ENCODE results near the gene SLC25A36.

SLC25A36 gene, protein sequence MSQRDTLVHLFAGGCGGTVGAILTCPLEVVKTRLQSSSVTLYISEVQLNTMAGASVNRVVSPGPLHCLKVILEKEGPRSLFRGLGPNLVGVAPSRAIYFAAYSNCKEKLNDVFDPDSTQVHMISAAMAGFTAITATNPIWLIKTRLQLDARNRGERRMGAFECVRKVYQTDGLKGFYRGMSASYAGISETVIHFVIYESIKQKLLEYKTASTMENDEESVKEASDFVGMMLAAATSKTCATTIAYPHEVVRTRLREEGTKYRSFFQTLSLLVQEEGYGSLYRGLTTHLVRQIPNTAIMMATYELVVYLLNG

GRCh38 chr3:140941434-140942220, at the start of gene SLC25A36:
TSS of gene SLC25A36 (plus strand) at chr3:140941836. CDS start at chr3:140942055, 219 bp downstream.
- H3K9me3 ChIP-seq (ENCODE audit: control insufficient read depth, low read length), result no peaks in the 10 kb centered on the region
- peak; percentile 99 for DNase-seq (ENCODE audit: low read depth)
- H3K27me3 ChIP-seq (replicated peaks; ENCODE audit: control insufficient read depth, insufficient read depth, low read length), result no peaks in the 10 kb centered on the region
- H3K9ac ChIP-seq (ENCODE audit: low read length), result peak within 1 kb of the TSS; percentile 97
- H3K4me1 ChIP-seq (ENCODE audit: control insufficient read depth, insufficient read depth, low read length), result peaks cover 27% of the 10 kb centered on the region
- peak within 1 kb of the TSS; percentile 98 for H3K4me3 ChIP-seq (ENCODE audit: low read length)
- no peaks in the 10 kb centered on the region for H3K36me3 ChIP-seq (ENCODE audit: control insufficient read depth, insufficient read depth, low read length, severe bottlenecking)

DNA sequence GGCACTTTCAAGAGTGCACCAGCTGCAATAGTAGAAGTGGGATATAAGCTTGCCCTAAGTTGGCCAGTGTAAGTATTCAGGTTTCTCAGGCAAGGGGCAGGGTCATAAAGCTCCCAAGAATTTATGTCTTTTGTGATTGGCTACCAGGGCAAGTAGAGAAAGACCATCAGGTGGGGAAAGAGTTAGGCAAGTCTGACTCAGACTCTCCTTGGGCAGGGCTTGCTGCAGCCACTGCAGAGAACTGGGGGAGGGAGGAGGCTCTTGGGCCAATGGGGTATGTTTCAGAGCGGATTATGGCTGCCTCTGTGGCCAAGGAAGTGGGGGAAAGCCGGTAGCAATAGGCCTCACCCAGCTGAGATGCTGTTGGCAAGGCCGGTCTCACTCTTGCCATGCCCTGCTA, 44.6 kb upstream of the SLC25A36 start:
- H3K9me3 ChIP-seq (ENCODE audit: control insufficient read depth, low read length), result no peaks in the 10 kb centered on the region
- H3K36me3 ChIP-seq (ENCODE audit: control insufficient read depth, insufficient read depth, low read length, severe bottlenecking), result no peaks in the 10 kb centered on the region

DNA sequence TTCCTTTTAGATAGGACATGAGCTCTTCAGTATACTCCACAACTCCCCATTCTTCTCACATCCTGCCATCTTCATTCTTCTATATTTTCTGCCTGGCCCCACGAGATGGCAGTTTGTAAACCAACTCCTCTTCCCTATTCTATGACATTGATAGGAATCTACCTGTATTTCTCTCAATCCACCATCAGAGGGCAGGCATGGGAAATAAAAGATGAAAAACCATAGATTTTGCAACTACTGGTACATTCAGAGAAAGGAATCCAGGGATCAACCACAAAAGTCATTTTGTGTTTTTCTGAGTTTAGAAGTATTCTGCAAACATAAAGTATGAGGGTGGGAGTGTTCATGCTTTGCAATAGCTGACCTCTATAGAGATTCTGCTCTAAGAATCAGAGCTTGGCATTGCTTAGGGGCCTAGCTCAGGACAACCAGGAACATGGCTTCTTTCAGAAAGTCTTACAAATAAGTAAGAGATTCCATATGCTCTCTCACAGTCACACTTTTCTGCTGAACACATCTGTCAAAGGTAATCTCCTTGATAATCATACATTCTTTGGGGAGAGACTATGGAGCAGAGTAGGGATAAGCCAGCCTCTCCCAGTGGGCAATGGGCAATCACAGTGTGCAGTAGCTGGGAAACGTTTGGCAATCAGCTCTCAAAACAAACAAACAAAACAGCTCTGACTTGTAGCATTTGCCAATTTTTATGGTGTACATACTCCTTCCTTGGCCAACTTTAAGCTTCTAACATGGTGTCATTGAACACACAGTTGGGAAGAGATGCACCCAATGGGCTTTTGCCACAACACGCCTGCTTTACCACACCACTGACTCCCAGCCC, 43.1 kb upstream of the SLC25A36 start:
- DNase-seq (ENCODE audit: low read depth), result peak; percentile 95
- H3K27me3 ChIP-seq (replicated peaks; ENCODE audit: control insufficient read depth, insufficient read depth, low read length), result peaks cover 5% of the 10 kb centered on the region
- no peaks in the 10 kb centered on the region for H3K36me3 ChIP-seq (ENCODE audit: control insufficient read depth, insufficient read depth, low read length, severe bottlenecking)
- no peaks in the 10 kb centered on the region for H3K9me3 ChIP-seq (ENCODE audit: control insufficient read depth, low read length)
- peaks cover 14% of the 10 kb centered on the region for H3K4me1 ChIP-seq (ENCODE audit: control insufficient read depth, insufficient read depth, low read length)
- H3K4me3 ChIP-seq (ENCODE audit: low read length), result peak overlapping the region; percentile 42
- H3K9ac ChIP-seq (ENCODE audit: low read length), result peak overlapping the region; percentile 35

More for the DNA sequence above, 44.6 kb upstream of the SLC25A36 start:
- H3K27me3 ChIP-seq (replicated peaks; ENCODE audit: control insufficient read depth, insufficient read depth, low read length), result peaks cover 10% of the 10 kb centered on the region
- no peak overlapping the region for H3K4me3 ChIP-seq (ENCODE audit: low read length)
- H3K9ac ChIP-seq (ENCODE audit: low read length), result no peak overlapping the region
- peaks cover 14% of the 10 kb centered on the region for H3K4me1 ChIP-seq (ENCODE audit: control insufficient read depth, insufficient read depth, low read length)
- no peak for DNase-seq (ENCODE audit: low read depth)

DNA sequence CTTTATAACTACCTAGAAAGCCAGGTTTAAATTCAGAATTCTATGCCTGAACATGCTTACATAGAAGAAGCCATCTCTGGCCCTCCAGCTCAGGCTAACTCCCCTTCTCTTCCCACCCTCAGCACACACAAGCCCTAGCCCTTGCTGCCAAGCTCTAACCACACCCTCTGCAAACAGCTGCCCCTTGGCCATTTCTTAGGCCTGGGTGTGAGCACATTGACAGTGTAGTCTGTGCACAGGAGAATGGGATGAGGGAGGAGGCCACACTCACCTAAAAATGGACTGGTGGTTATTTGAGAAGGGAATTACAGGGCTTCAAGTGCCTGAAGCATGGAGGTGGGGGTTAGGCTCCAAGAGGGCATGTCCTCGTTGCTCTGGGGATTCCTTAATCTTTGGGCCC, 42.3 kb upstream of the SLC25A36 start:
- peaks cover 14% of the 10 kb centered on the region for H3K4me1 ChIP-seq (ENCODE audit: control insufficient read depth, insufficient read depth, low read length)
- no peak for DNase-seq (ENCODE audit: low read depth)
- no peaks in the 10 kb centered on the region for H3K36me3 ChIP-seq (ENCODE audit: control insufficient read depth, insufficient read depth, low read length, severe bottlenecking)
- no peaks in the 10 kb centered on the region for H3K9me3 ChIP-seq (ENCODE audit: control insufficient read depth, low read length)
- H3K9ac ChIP-seq (ENCODE audit: low read length), result no peak overlapping the region
- no peak overlapping the region for H3K4me3 ChIP-seq (ENCODE audit: low read length)
- H3K27me3 ChIP-seq (replicated peaks; ENCODE audit: control insufficient read depth, insufficient read depth, low read length), result no peaks in the 10 kb centered on the region

GRCh38 chr3:140902791-140903190, 38.8 kb upstream of the SLC25A36 start:
- Histone ChIP-seq H3K4me3 (ENCODE audit: low read length) (no peak overlapping the region), H3K36me3 (ENCODE audit: control insufficient read depth, insufficient read depth, low read length, severe bottlenecking) (no peaks in the 10 kb centered on the region), H3K4me1 (ENCODE audit: control insufficient read depth, insufficient read depth, low read length) (peaks cover 14% of the 10 kb centered on the region), H3K9me3 (ENCODE audit: control insufficient read depth, low read length) (no peaks in the 10 kb centered on the region), H3K27me3 (replicated peaks; ENCODE audit: control insufficient read depth, insufficient read depth, low read length) (peaks cover 6% of the 10 kb centered on the region), H3K9ac (ENCODE audit: low read length) (no peak overlapping the region)
- no peak for DNase-seq (ENCODE audit: low read depth)

GRCh38 chr3:140903196-140903595, 38.4 kb upstream of the SLC25A36 start:
- no peak for DNase-seq (ENCODE audit: low read depth)
- Histone ChIP-seq H3K27me3 (replicated peaks; ENCODE audit: control insufficient read depth, insufficient read depth, low read length) (peaks cover 6% of the 10 kb centered on the region), H3K9ac (ENCODE audit: low read length) (no peak overlapping the region), H3K9me3 (ENCODE audit: control insufficient read depth, low read length) (no peaks in the 10 kb centered on the region), H3K4me3 (ENCODE audit: low read length) (no peak overlapping the region), H3K36me3 (ENCODE audit: control insufficient read depth, insufficient read depth, low read length, severe bottlenecking) (no peaks in the 10 kb centered on the region), H3K4me1 (ENCODE audit: control insufficient read depth, insufficient read depth, low read length) (peaks cover 12% of the 10 kb centered on the region)

DNA sequence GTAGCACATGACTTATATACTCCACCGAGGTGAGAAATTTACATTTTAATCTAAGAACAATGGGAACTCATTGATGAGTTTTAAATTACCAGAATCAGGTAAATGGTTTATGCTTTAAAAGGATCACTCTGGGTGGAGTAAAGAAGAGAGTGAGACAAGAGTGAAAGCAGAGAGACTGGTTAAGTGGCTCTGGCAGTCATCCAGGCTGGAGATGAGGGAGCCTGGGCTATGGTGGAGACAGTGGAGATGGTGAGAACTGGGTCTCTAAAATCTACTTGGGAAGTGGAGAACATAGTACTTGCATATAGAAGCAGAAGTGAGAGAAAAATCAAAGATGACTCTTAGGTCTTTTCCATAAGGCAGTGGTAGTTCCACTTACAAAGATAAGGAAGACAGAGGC, 37.1 kb upstream of the SLC25A36 start:
- no peaks in the 10 kb centered on the region for H3K9me3 ChIP-seq (ENCODE audit: control insufficient read depth, low read length)
- no peak overlapping the region for H3K4me3 ChIP-seq (ENCODE audit: low read length)
- no peaks in the 10 kb centered on the region for H3K36me3 ChIP-seq (ENCODE audit: control insufficient read depth, insufficient read depth, low read length, severe bottlenecking)
- DNase-seq (ENCODE audit: low read depth), result no peak
- H3K27me3 ChIP-seq (replicated peaks; ENCODE audit: control insufficient read depth, insufficient read depth, low read length), result peaks cover 6% of the 10 kb centered on the region
- peaks cover under 1% of the 10 kb centered on the region for H3K4me1 ChIP-seq (ENCODE audit: control insufficient read depth, insufficient read depth, low read length)
- no peak overlapping the region for H3K9ac ChIP-seq (ENCODE audit: low read length)

DNA sequence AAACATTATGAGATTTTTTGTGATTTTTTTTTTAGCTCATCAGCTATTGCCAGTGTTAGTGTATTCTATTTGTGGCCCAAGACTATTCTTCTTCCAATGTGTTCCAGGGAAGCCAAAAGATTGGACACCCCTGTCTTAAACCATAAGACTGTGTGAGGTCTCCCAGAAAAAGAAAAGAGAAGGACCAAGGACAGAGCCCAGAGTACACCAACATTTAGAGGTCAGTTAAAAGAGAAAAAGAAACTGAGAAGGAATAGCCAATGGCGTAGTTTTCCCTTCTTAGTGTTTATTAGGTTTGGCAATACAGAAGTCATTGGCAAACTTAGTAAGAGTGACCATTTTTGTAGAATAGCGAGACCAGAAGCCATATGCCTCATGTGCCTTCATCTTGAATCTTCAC, 36.1 kb upstream of the SLC25A36 start:
- Histone ChIP-seq H3K4me3 (ENCODE audit: low read length) (no peak overlapping the region), H3K36me3 (ENCODE audit: control insufficient read depth, insufficient read depth, low read length, severe bottlenecking) (no peaks in the 10 kb centered on the region), H3K9ac (ENCODE audit: low read length) (no peak overlapping the region), H3K9me3 (ENCODE audit: control insufficient read depth, low read length) (no peaks in the 10 kb centered on the region), H3K27me3 (replicated peaks; ENCODE audit: control insufficient read depth, insufficient read depth, low read length) (peaks cover 6% of the 10 kb centered on the region), H3K4me1 (ENCODE audit: control insufficient read depth, insufficient read depth, low read length) (no peaks in the 10 kb centered on the region)
- DNase-seq (ENCODE audit: low read depth), result no peak

DNA sequence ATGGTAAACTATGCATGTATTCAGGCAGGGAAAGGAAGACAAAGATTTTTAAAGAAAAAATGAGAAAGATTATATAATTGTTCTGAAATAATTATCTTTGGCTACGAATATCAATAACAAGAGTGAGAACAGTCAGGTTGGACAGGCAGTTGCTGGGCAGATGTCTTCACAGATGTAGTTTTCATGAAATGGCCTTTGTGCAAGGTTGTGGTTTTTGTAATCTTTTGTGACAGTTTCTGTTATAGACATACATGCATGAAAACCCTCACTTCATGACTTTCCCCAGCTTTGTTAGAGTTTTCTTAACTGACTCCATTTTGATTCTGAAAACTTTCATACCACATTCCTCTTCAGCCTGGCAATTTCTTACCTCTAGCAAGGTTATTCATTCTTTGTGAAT, 34.9 kb upstream of the SLC25A36 start:
- no peaks in the 10 kb centered on the region for H3K4me1 ChIP-seq (ENCODE audit: control insufficient read depth, insufficient read depth, low read length)

DNA sequence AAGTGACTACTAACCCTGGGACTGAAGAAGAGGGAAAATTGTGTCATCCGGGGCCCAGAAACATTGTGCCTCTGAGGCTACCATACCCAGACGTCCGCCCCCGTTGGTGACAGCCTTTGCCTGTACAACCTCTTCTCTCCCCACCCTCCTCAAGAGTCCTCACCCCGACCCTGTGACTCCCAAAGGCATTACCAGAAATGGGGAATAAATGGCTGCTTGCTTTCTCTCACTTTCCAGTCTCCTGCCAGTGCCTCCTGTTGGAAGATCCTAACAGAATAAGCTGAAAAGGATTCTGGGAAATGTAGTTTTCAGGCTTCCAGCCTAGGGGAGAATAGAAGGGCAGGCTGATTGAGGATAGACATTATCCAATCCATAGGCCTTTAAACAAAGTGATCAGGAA, 30.8 kb upstream of the SLC25A36 start:
- Histone ChIP-seq H3K9ac (ENCODE audit: low read length) (peak overlapping the region; percentile 62), H3K9me3 (ENCODE audit: control insufficient read depth, low read length) (no peaks in the 10 kb centered on the region), H3K4me1 (ENCODE audit: control insufficient read depth, insufficient read depth, low read length) (peaks cover 9% of the 10 kb centered on the region), H3K36me3 (ENCODE audit: control insufficient read depth, insufficient read depth, low read length, severe bottlenecking) (no peaks in the 10 kb centered on the region), H3K4me3 (ENCODE audit: low read length) (peak overlapping the region; percentile 74), H3K27me3 (replicated peaks; ENCODE audit: control insufficient read depth, insufficient read depth, low read length) (peaks cover 6% of the 10 kb centered on the region)
- no peak for DNase-seq (ENCODE audit: low read depth)

More for the DNA sequence above, 34.9 kb upstream of the SLC25A36 start:
- Histone ChIP-seq H3K4me3 (ENCODE audit: low read length) (no peak overlapping the region), H3K36me3 (ENCODE audit: control insufficient read depth, insufficient read depth, low read length, severe bottlenecking) (no peaks in the 10 kb centered on the region), H3K27me3 (replicated peaks; ENCODE audit: control insufficient read depth, insufficient read depth, low read length) (peaks cover 6% of the 10 kb centered on the region), H3K9me3 (ENCODE audit: control insufficient read depth, low read length) (no peaks in the 10 kb centered on the region), H3K9ac (ENCODE audit: low read length) (no peak overlapping the region)
- DNase-seq (ENCODE audit: low read depth), result no peak

- no peak for DNase-seq (ENCODE audit: low read depth)
- no peak overlapping the region for H3K4me3 ChIP-seq (ENCODE audit: low read length)
- peaks cover 9% of the 10 kb centered on the region for H3K4me1 ChIP-seq (ENCODE audit: control insufficient read depth, insufficient read depth, low read length)
- peaks cover 10% of the 10 kb centered on the region for H3K27me3 ChIP-seq (replicated peaks; ENCODE audit: control insufficient read depth, insufficient read depth, low read length)
- no peak overlapping the region for H3K9ac ChIP-seq (ENCODE audit: low read length)
- H3K36me3 ChIP-seq (ENCODE audit: control insufficient read depth, insufficient read depth, low read length, severe bottlenecking), result no peaks in the 10 kb centered on the region
- H3K9me3 ChIP-seq (ENCODE audit: control insufficient read depth, low read length), result no peaks in the 10 kb centered on the region
Observed at GRCh38 chr3:140911822-140912221, 29.8 kb upstream of the SLC25A36 start.

Data from adipocyte (in vitro differentiated cells).